Panc1 (cell line): Measurements from ENCODE around the gene ARMC10. TPM values are rescaled to one million over a fixed set of nuclear protein-coding genes. Genes with fewer than 3 reads are reported as not detected.

Source experiments
- ATAC-seq: fragments of 200-7000 bp; cut with Tn5 transposase; 2 replicates; pipeline ENCODE4 v1.9.1; 2020; ENCODE audit warnings: mild to moderate bottlenecking, moderate library complexity
- BruUV-seq: library from RNA; stranded (reverse); fragments of 400-500 nt; replicated peaks from 2 replicates; lab custom pipeline; 2021; lab: Mats Ljungman, UMichigan
- CTCF ChIA-PET: fragments of 300-600 bp; sonication (Branson Sonifier 250); formaldehyde crosslinking; loops from one replicate; lab custom pipeline; 2022; ENCODE audit warnings: antibody characterized with exemption; lab: Charles Lee
- POLR2A ChIA-PET: fragments of 300-600 bp; sonication (Branson Sonifier 250); formaldehyde crosslinking; loops from one replicate; lab custom pipeline; 2022; ENCODE audit warnings: antibody characterized with exemption; lab: Charles Lee
- DNase-seq: peaks from one replicate; pipeline ENCODE4 v3.0.0-alpha.2; 2010; ENCODE audit warnings: low read depth, low spot score
- H3K27ac ChIP-seq: 2 replicates; pipeline ENCODE4 v1.5.1; 2011; ENCODE audit warnings: mild to moderate bottlenecking, low read length, inconsistent platforms
- H3K27me3 ChIP-seq: fragments of 200-500 bp; sonication (Bioruptor generic); 2 replicates; pipeline ENCODE4 v1.6.0; 2014; ENCODE audit warnings: low read length, inconsistent platforms; ENCODE audit not compliant: control insufficient read depth, insufficient read depth
- H3K36me3 ChIP-seq: fragments of 200-500 bp; sonication (Bioruptor generic); 2 replicates; pipeline ENCODE4 v1.5.1; 2014; ENCODE audit warnings: inconsistent platforms, mild to moderate bottlenecking, low read length, moderate library complexity; ENCODE audit not compliant: control insufficient read depth, insufficient read depth
- H3K4me1 ChIP-seq: 2 replicates; pipeline ENCODE4 v1.5.1; 2011; ENCODE audit warnings: inconsistent platforms, mild to moderate bottlenecking, low read length, moderate library complexity; ENCODE audit not compliant: control insufficient read depth, insufficient read depth
- H3K4me3 ChIP-seq, 2 experiments: 2 replicates each; pipeline ENCODE4 v1.5.1; 2011 to 2012; ENCODE audit warnings: low read depth in 2 of 2, low read length in 2 of 2, mild to moderate bottlenecking in 2 of 2, inconsistent platforms in 1 of 2, moderate library complexity in 1 of 2
- H3K9me3 ChIP-seq: fragments of 200-500 bp; sonication (Bioruptor generic); 2 replicates; pipeline ENCODE4 v1.5.1; 2014; ENCODE audit warnings: low read depth, mild to moderate bottlenecking, inconsistent platforms, low read length, moderate library complexity; ENCODE audit not compliant: control insufficient read depth, insufficient read depth
- POLR2AphosphoS5 ChIP-seq: IDR thresholded peaks from 2 replicates; pipeline ENCODE4 v1.6.1; 2012; ENCODE audit warnings: mild to moderate bottlenecking, low read depth, low read length, moderate library complexity
- REST ChIP-seq, 2 experiments: IDR thresholded peaks; 2 replicates each; pipeline ENCODE4 v1.6.1; 2011 to 2012; ENCODE audit warnings: low read depth in 2 of 2, control low read depth in 1 of 2, low read length in 1 of 2, mild to moderate bottlenecking in 1 of 2, moderate library complexity in 1 of 2; ENCODE audit not compliant: insufficient read depth in 1 of 2
- SIN3A ChIP-seq: IDR thresholded peaks from 2 replicates; pipeline ENCODE4 v1.6.1; 2012; ENCODE audit warnings: low read depth, mild to moderate bottlenecking, low read length, moderate library complexity, borderline replicate concordance; ENCODE audit not compliant: insufficient read depth
- TCF7L2 ChIP-seq: IDR thresholded peaks from 2 replicates; pipeline ENCODE4 v1.6.1; 2011; ENCODE audit warnings: mild to moderate bottlenecking, low read depth, low read length, inconsistent platforms
- in situ Hi-C: cut with HindIII; loops from 2 replicates; pipeline ENCODE4 v1.10.0; 2016; ENCODE audit warnings: low sequenced_read_pairs, low pct_unique_long_range_greater_than_20kb
- intact Hi-C: fragments of 100-400 bp; cut with micrococcal nuclease; formaldehyde crosslinking; loops from one replicate; pipeline ENCODE4 v1.10.0; 2022; ENCODE audit not compliant: unreplicated experiment
- total RNA-seq: library from RNA; stranded (reverse); gene quantifications from one replicate; pipeline ENCODE4 v1.2.1, GENCODE V29; 2021; ENCODE audit not compliant: unreplicated experiment
- TF ChIP-seq, protein P1 (sequence below): fragments of 450-650 bp; IDR thresholded peaks from 2 replicates; pipeline ENCODE4 v1.5.1; 2017; ENCODE audit warnings: mild to moderate bottlenecking

Gene ARMC10
- total RNA-seq, 1 experiment from 2014 or later, result 73.2 TPM

DNA sequence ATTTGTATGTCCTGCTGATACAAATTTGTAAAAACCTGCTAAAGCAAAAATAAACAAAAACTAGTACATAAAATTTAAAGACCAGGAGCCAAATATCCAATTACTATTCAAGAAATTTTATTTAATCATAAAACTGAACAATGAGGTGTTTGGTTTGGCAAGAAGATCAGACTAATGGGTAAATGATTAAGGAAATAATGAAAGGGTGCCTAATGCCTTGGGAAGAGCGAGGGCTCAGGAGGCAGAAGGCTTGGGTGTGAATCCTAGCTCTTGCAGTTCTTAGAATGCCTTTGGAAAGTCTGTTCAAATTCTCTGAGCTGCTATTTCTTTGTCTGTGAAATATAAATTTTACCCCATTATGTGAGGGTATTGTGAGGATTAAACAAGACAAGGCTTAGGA, 41.6 kb downstream of the ARMC10 start:
- in situ Hi-C loops (no loop called here), intact Hi-C loops (no loop called here)
- no peak overlapping the region for H3K4me3 ChIP-seq
- ChIA-PET POLR2A (no interaction called here), CTCF (no interaction called here)
- no peak overlapping the region for H3K27ac ChIP-seq
- BruUV-seq, result no TSS peak
- H3K27me3 ChIP-seq, result no peaks in the 10 kb centered on the region
- no peaks in the 10 kb centered on the region for H3K4me1 ChIP-seq
- TF ChIP-seq, protein P1, sequence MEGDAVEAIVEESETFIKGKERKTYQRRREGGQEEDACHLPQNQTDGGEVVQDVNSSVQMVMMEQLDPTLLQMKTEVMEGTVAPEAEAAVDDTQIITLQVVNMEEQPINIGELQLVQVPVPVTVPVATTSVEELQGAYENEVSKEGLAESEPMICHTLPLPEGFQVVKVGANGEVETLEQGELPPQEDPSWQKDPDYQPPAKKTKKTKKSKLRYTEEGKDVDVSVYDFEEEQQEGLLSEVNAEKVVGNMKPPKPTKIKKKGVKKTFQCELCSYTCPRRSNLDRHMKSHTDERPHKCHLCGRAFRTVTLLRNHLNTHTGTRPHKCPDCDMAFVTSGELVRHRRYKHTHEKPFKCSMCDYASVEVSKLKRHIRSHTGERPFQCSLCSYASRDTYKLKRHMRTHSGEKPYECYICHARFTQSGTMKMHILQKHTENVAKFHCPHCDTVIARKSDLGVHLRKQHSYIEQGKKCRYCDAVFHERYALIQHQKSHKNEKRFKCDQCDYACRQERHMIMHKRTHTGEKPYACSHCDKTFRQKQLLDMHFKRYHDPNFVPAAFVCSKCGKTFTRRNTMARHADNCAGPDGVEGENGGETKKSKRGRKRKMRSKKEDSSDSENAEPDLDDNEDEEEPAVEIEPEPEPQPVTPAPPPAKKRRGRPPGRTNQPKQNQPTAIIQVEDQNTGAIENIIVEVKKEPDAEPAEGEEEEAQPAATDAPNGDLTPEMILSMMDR, result no peak
- TF ChIP-seq REST (IDR thresholded peaks at IDR 0.05; ENCODE audit: insufficient read depth in 1 of 2, low read depth in 2 of 2, low read length in 1 of 2), result no peak
- TF ChIP-seq SIN3A, result no peak
- no peak for TF ChIP-seq TCF7L2
- no peak for TF ChIP-seq POLR2AphosphoS5
- H3K36me3 ChIP-seq, result peaks cover 4% of the 10 kb centered on the region; the same call in 1 of the 2 replicates
- ATAC-seq (no peak), DNase-seq (no peak)
- no peaks in the 10 kb centered on the region for H3K9me3 ChIP-seq

GRCh38 chr7:103116991-103117390, 42.1 kb downstream of the ARMC10 start:
- CTCF ChIA-PET, result no interaction called here
- POLR2A ChIA-PET, result no interaction called here
- H3K9me3 ChIP-seq, result no peaks in the 10 kb centered on the region
- DNase-seq, result no peak
- H3K27ac ChIP-seq, result no peak overlapping the region
- in situ Hi-C loops, result no loop called here
- intact Hi-C loops, result no loop called here
- H3K4me3 ChIP-seq, result no peak overlapping the region
- no TSS peak for BruUV-seq
- no peaks in the 10 kb centered on the region for H3K27me3 ChIP-seq
- TF ChIP-seq, protein P1, result no peak
- TF ChIP-seq TCF7L2 (no peak), POLR2AphosphoS5 (no peak), REST (IDR thresholded peaks at IDR 0.05; ENCODE audit: insufficient read depth in 1 of 2, low read depth in 2 of 2, low read length in 1 of 2) (no peak), SIN3A (no peak)
- no peak for ATAC-seq
- H3K36me3 ChIP-seq, result peaks cover 4% of the 10 kb centered on the region; the same call in 1 of the 2 replicates
- H3K4me1 ChIP-seq, result no peaks in the 10 kb centered on the region
